CD4-positive, CD25-positive, alpha-beta regulatory T cell (primary cell): ENCODE data around the gene ACACA. TPM values are rescaled to one million over a fixed set of nuclear protein-coding genes. Genes with fewer than 3 reads are reported as not detected.

Source experiments
- ATAC-seq, 2 donors: fragments of 150-1000 bp; cut with Tn5 transposase; one replicate each; pipeline ENCODE4 v1.10.0; 2021; ENCODE audit warnings: low read depth in 2 of 2, moderate number of reproducible peaks in 2 of 2, moderate library complexity in 1 of 2
- DNase-seq, 3 donors: peaks; one replicate each; pipeline versions ENCODE4 v3.0.0 to v3.0.0-alpha.2; 2012 to 2022; ENCODE audit warnings: mixed read lengths in 1 of 3
- H3K27ac ChIP-seq: one replicate; pipeline ENCODE4 v1.7.0; 2013; ENCODE audit warnings: mild to moderate bottlenecking, low read length; ENCODE audit not compliant: insufficient read depth, poor library complexity, severe bottlenecking
- H3K27me3 ChIP-seq: one replicate; pipeline ENCODE4 v1.7.0; 2013; ENCODE audit warnings: low read length; ENCODE audit not compliant: control insufficient read depth, insufficient read depth
- H3K36me3 ChIP-seq: one replicate; pipeline ENCODE4 v1.7.0; 2013; ENCODE audit warnings: mild to moderate bottlenecking, low read length, moderate library complexity; ENCODE audit not compliant: control insufficient read depth, insufficient read depth
- H3K4me1 ChIP-seq: 2 replicates; pipeline ENCODE4 v1.7.0; 2013; ENCODE audit warnings: mild to moderate bottlenecking, low read length; ENCODE audit not compliant: insufficient read depth, control insufficient read depth, poor library complexity, severe bottlenecking
- H3K4me3 ChIP-seq: one replicate; pipeline ENCODE4 v1.7.0; 2013; ENCODE audit warnings: low read depth, mild to moderate bottlenecking, low read length, moderate library complexity
- H3K9me3 ChIP-seq, 2 experiments: 1 replicate in 1 of 2; 2 replicates in 1 of 2; pipeline ENCODE4 v1.7.0; 2013; ENCODE audit warnings: low read length in 2 of 2, mild to moderate bottlenecking in 1 of 2, moderate library complexity in 1 of 2; ENCODE audit not compliant: control insufficient read depth in 2 of 2
- H3K27ac Mint-ChIP-seq, 3 donors: one replicate each; pipeline ENCODE4 v1.8.0; 2020 to 2022; ENCODE audit warnings: mild to moderate bottlenecking in 3 of 3, mixed read lengths in 3 of 3, moderate library complexity in 2 of 3
- H3K27me3 Mint-ChIP-seq: one replicate; pipeline ENCODE4 v1.8.0; 2022; ENCODE audit warnings: mild to moderate bottlenecking, mixed read lengths
- H3K36me3 Mint-ChIP-seq: one replicate; pipeline ENCODE4 v1.8.0; 2020; ENCODE audit warnings: mixed read lengths
- H3K4me1 Mint-ChIP-seq, 4 donors: one replicate each; pipeline ENCODE4 v1.8.0; 2020 to 2022; ENCODE audit warnings: mixed read lengths in 4 of 4, mild to moderate bottlenecking in 1 of 4
- H3K4me3 Mint-ChIP-seq, 4 donors: one replicate each; pipeline ENCODE4 v1.8.0; 2020 to 2022; ENCODE audit warnings: mild to moderate bottlenecking in 4 of 4, mixed read lengths in 4 of 4, moderate library complexity in 3 of 4
- H3K9me3 Mint-ChIP-seq, 7 donors: one replicate each; pipeline ENCODE4 v1.8.0; 2020 to 2022; ENCODE audit warnings: mixed read lengths in 7 of 7, mild to moderate bottlenecking in 3 of 7, moderate library complexity in 2 of 7
- polyA plus RNA-seq, 4 donors: library from polyadenylated mRNA; unstranded; fragments of 300-500 nt; fragmentation: Illumina TruSeq; gene quantifications; one replicate each; pipeline ENCODE4 v1.2.3, GENCODE V29; 2021
- total RNA-seq: library from RNA; stranded (reverse); gene quantifications from one replicate; pipeline ENCODE4 v1.2.3, GENCODE V29; 2022

Gene ACACA
- total and polyA plus RNA-seq, 5 donors from 2014 or later = 7.4 to 42.9 (median 9.6) TPM

DNA sequence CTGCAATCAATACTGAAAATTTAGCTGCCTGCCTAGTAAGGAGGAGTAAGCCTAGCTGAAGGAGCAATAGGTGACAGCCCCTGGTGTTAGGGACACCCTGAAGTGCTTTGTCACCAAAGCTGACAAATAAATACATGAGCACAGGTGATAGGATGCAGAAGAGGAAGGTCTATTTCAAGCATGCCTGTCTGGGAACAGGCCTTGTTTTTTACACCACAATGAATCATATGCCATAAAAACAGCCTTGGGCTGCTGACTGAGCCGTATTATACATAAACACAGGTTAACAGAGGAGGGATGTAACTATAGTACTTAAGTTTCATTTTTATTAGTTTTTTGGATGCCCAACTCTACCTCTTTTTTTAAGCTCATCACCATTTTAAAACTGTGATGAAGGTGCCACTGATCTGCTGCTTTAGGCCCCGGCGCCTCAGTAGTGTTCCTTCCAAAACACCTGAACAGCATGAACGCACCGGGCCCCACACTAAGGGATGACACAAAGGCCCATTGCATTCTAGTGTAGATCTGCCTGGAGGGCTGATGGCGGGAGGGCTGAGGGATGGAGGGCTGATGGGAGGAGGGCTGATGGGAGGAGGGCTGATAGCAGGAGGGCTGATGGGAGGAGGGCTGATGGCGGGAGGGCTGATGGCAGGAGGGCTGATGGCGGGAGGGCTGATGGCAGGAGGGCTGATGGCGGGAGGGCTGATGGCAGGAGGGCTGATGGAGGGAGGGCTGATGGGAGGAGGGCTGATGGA lies 307.5 kb downstream of the ACACA start:
- Histone ChIP-seq H3K27ac (no peak overlapping the region), H3K27me3 (no peaks in the 10 kb centered on the region), H3K9me3 (no peaks in the 10 kb centered on the region), H3K4me3 (no peak overlapping the region), H3K36me3 (peaks cover 27% of the 10 kb centered on the region), H3K4me1 (no peaks in the 10 kb centered on the region)
- DNase-seq (no peak), ATAC-seq (no peak)
- Mint-ChIP-seq H3K4me3 (no peak overlapping the region), H3K36me3 (peaks cover 48% of the 10 kb centered on the region), H3K27ac (no peak overlapping the region), H3K9me3 (peaks cover 0 to 4% (median 0%) of the 10 kb centered on the region in 7 donors), H3K27me3 (no peaks in the 10 kb centered on the region), H3K4me1 (peaks cover 0 to 4% (median 1%) of the 10 kb centered on the region in 4 donors)

DNA sequence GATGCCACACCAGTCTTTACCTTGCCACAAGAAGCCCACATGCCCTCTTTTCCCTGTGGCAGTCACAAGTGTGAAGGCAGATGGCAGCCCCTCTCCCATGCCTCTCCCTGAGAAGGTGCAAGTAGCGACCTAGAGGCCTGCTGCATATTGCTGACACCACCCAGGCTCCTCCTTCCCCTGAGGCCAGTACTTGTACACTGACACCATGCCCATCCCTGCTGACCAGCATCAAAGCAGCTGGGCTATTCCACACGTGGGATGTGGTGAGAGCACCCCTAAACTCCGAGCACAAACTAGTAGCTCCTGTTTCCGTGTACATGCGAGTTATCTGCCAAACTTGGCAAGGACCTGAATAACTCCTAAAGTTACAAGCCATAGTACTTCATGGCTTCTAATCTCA lies 308.5 kb downstream of the ACACA start:
- peaks cover 27% of the 10 kb centered on the region for H3K36me3 ChIP-seq
- peaks cover 42% of the 10 kb centered on the region for H3K36me3 Mint-ChIP-seq
- no peak overlapping the region for H3K27ac Mint-ChIP-seq
- H3K27me3 Mint-ChIP-seq = no peaks in the 10 kb centered on the region
- no peak overlapping the region for H3K27ac ChIP-seq
- H3K27me3 ChIP-seq = no peaks in the 10 kb centered on the region
- no peaks in the 10 kb centered on the region for H3K9me3 ChIP-seq
- no peaks in the 10 kb centered on the region for H3K4me1 ChIP-seq
- peaks cover 0 to 4% (median 0%) of the 10 kb centered on the region in 7 donors for H3K9me3 Mint-ChIP-seq
- ATAC-seq (no peak), DNase-seq (no peak)
- no peak overlapping the region for H3K4me3 Mint-ChIP-seq
- peaks cover 0 to 4% (median 1%) of the 10 kb centered on the region in 4 donors for H3K4me1 Mint-ChIP-seq
- H3K4me3 ChIP-seq = no peak overlapping the region

DNA sequence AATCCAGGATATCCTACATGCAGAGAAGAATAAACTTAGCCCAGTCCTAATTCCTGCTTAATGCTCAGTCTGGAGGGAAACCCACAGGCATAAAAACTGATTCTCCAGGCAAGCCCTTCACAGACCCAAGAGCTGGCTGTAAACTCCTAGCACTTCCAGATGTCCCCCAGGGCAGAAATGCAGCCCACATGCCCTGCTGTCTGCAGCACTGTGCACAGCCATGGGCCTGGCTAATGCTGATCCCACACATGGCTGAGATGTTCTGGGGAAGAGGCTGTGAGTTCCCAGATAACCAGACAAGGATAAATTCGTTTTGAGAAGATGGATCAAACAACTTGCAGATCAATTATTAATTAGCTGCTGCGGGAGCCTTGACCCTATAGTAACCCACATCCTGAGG lies 309.5 kb downstream of the ACACA start:
- ATAC-seq (no peak), DNase-seq (no peak)
- H3K4me3 ChIP-seq = no peak overlapping the region
- Mint-ChIP-seq H3K36me3 (peaks cover 44% of the 10 kb centered on the region), H3K9me3 (peaks cover 0 to 4% (median 0%) of the 10 kb centered on the region in 7 donors), H3K4me1 (peaks cover 0 to 4% (median 1%) of the 10 kb centered on the region in 4 donors), H3K4me3 (no peak overlapping the region), H3K27ac (no peak overlapping the region), H3K27me3 (no peaks in the 10 kb centered on the region)
- H3K36me3 ChIP-seq = peaks cover 29% of the 10 kb centered on the region
- H3K9me3 ChIP-seq = no peaks in the 10 kb centered on the region
- H3K27me3 ChIP-seq = no peaks in the 10 kb centered on the region
- H3K27ac ChIP-seq = no peak overlapping the region
- H3K4me1 ChIP-seq = no peaks in the 10 kb centered on the region

DNA sequence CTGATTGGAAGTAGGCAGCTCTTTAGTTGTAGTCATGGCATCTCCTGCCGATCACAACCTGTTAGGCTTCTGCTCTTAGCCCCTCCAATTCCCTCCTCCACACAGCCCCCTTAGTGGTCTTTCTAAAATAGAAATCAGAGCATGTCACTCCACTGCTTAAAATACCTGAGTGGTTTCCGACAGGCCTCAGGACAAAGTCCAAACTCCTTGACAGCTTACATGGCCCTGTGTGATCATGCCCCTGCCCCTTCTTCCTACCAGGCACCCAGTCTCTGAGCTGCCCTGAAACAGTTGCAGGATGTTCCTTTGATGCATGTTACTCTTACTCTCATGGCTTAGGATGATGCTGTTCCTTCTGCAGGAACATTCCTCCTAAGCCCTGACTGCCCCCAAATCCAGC lies 310.6 kb downstream of the ACACA start:
- DNase-seq (no peak), ATAC-seq (no peak)
- no peak overlapping the region for H3K27ac ChIP-seq
- Mint-ChIP-seq H3K4me1 (peaks cover 0 to 5% (median 3%) of the 10 kb centered on the region in 4 donors), H3K27me3 (no peaks in the 10 kb centered on the region), H3K36me3 (peaks cover 40% of the 10 kb centered on the region), H3K9me3 (peaks cover 0 to 4% (median 0%) of the 10 kb centered on the region in 7 donors), H3K27ac (peak overlapping the region in 1 of 3 donors; percentile 4), H3K4me3 (no peak overlapping the region)
- no peaks in the 10 kb centered on the region for H3K27me3 ChIP-seq
- H3K9me3 ChIP-seq = no peaks in the 10 kb centered on the region
- no peak overlapping the region for H3K4me3 ChIP-seq
- H3K36me3 ChIP-seq = peaks cover 29% of the 10 kb centered on the region
- H3K4me1 ChIP-seq = no peaks in the 10 kb centered on the region

DNA sequence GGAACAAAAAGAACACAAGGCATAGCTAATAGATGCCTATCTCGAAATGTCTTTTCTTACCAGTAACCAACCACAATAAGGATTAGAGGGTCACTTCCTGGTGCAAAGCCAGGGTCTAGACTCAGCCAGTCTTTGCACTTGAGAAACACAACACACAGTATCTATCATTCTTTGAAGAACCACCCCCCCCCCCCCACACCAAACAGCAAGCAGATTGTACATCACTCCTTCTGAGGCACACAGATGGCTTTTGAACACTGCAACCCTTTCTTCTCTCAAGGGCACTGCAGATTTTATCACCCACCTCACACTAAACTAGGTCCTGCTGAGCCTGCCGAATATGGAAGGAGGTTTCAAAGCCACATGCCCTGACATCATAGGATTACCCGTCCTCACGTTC lies 312.2 kb downstream of the ACACA start:
- peaks cover 34% of the 10 kb centered on the region for H3K36me3 Mint-ChIP-seq
- no peaks in the 10 kb centered on the region for H3K27me3 Mint-ChIP-seq
- no peaks in the 10 kb centered on the region for H3K27me3 ChIP-seq
- H3K4me3 ChIP-seq = no peak overlapping the region
- peaks cover 13% of the 10 kb centered on the region for H3K4me1 ChIP-seq
- no peak overlapping the region for H3K27ac ChIP-seq
- DNase-seq = no peak
- H3K9me3 ChIP-seq = no peaks in the 10 kb centered on the region
- peaks cover 0 to 4% (median 0%) of the 10 kb centered on the region in 7 donors for H3K9me3 Mint-ChIP-seq
- no peak overlapping the region for H3K4me3 Mint-ChIP-seq
- ATAC-seq = no peak
- peak overlapping the region in 2 of 3 donors; percentile 17 to 38 for H3K27ac Mint-ChIP-seq
- peaks cover 9 to 20% (median 15%) of the 10 kb centered on the region in 4 donors for H3K4me1 Mint-ChIP-seq
- peaks cover 29% of the 10 kb centered on the region for H3K36me3 ChIP-seq

DNA sequence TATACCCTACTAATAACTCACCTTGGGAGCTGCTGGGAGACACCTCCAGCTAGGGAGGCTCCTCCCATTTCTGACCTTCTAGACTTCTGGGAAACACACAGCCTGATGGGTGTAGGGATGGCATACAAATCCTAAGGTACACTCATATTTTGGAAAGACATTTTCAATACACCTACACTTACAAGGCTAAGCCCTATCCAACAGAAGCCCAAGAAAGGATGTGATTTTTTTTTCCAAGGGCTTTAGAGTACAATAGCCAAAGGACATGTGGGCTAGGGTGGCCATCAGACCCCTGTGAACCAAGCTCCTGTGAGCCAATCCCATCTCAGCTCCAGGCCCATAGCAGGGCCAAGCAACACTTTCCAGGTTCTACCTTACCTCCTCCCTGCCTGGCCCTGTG lies 313.9 kb downstream of the ACACA start:
- peak overlapping the region in 1 of 3 donors; percentile 74 for H3K27ac Mint-ChIP-seq

DNA sequence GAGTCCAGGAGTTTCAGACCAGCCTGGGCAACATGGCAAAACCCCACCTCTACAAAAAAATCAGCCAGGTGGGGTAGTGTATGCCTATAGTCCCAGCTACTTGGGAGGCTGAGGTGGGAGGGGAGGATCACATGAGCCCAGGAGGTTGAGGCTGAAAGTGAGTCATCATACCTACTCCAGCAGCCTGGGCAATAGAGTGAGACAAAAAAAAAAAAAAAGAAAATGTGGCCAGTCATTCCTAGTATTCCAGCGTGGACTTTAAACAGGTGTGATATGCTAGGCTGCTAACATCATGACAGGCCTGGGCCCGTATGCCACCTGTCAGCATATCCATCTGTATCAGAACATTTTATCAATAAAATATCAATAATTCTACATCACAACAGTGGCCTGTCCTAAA lies 314.6 kb downstream of the ACACA start:
- H3K27ac ChIP-seq = no peak overlapping the region
- Mint-ChIP-seq H3K4me1 (peaks cover 13 to 39% (median 27%) of the 10 kb centered on the region in 4 donors), H3K4me3 (no peak overlapping the region), H3K27me3 (no peaks in the 10 kb centered on the region), H3K27ac (peak overlapping the region in 2 of 3 donors; percentile 15 to 74), H3K36me3 (peaks cover 28% of the 10 kb centered on the region), H3K9me3 (peaks cover 0 to 4% (median 0%) of the 10 kb centered on the region in 7 donors)
- H3K27me3 ChIP-seq = no peaks in the 10 kb centered on the region
- no peaks in the 10 kb centered on the region for H3K9me3 ChIP-seq
- DNase-seq (no peak), ATAC-seq (no peak)
- no peak overlapping the region for H3K4me3 ChIP-seq
- peaks cover 24% of the 10 kb centered on the region for H3K36me3 ChIP-seq
- peaks cover 28% of the 10 kb centered on the region for H3K4me1 ChIP-seq

More for the DNA sequence above, 313.9 kb downstream of the ACACA start:
- ATAC-seq (no peak), DNase-seq (no peak)
- Mint-ChIP-seq H3K36me3 (peaks cover 30% of the 10 kb centered on the region), H3K9me3 (peaks cover 0 to 4% (median 0%) of the 10 kb centered on the region in 7 donors), H3K4me1 (peaks cover 13 to 37% (median 26%) of the 10 kb centered on the region in 4 donors), H3K27me3 (no peaks in the 10 kb centered on the region), H3K4me3 (no peak overlapping the region)
- H3K9me3 ChIP-seq = no peaks in the 10 kb centered on the region
- no peak overlapping the region for H3K27ac ChIP-seq
- H3K27me3 ChIP-seq = no peaks in the 10 kb centered on the region
- peaks cover 28% of the 10 kb centered on the region for H3K36me3 ChIP-seq
- no peak overlapping the region for H3K4me3 ChIP-seq
- H3K4me1 ChIP-seq = peaks cover 28% of the 10 kb centered on the region

DNA sequence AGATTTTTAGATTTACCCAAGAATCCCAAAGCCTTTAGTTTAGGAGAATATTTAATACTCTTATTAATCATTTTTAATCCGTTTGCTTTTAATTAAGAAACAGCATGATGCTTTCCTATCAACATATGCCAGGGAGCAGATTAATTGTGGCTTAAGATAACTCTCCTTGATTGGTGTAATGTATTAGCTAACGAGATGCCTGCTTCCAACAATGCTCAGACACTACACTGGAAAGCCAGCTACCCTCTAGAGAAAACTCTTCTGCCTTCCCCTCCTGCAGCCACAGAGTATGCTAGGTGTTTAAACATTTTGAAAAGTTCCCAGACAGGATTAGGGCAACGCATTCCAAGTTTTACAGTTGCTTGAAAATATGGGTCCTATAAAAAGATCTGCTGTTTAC lies 315.7 kb downstream of the ACACA start:
- Histone ChIP-seq H3K4me3 (no peak overlapping the region), H3K9me3 (no peaks in the 10 kb centered on the region), H3K36me3 (peaks cover 19% of the 10 kb centered on the region), H3K27me3 (no peaks in the 10 kb centered on the region), H3K4me1 (peaks cover 28% of the 10 kb centered on the region), H3K27ac (peak overlapping the region; percentile 82)
- H3K27me3 Mint-ChIP-seq = no peaks in the 10 kb centered on the region
- no peak for ATAC-seq
- no peaks in the 10 kb centered on the region for H3K9me3 Mint-ChIP-seq
- H3K4me1 Mint-ChIP-seq = peaks cover 13 to 39% (median 27%) of the 10 kb centered on the region in 4 donors
- peaks cover 26% of the 10 kb centered on the region for H3K36me3 Mint-ChIP-seq
- peak overlapping the region in 1 of 4 donors; percentile 56 for H3K4me3 Mint-ChIP-seq
- no peak for DNase-seq
- peak overlapping the region; percentile 93 to 96 (median 95) for H3K27ac Mint-ChIP-seq
